GM23338 (cell line): ENCODE data around the gene OR5H15. TPM values are rescaled to one million over a fixed set of nuclear protein-coding genes. Genes with fewer than 3 reads are reported as not detected.
"Not testable (repeated sequence)": the region's sequence is repeated elsewhere in the genome, so short reads cannot be mapped to it uniquely, and the experiment has no call there.

Source experiments
- ATAC-seq: fragments of 200-7000 bp; cut with Tn5 transposase; 3 replicates; pipeline ENCODE4 v1.9.1; 2020
- DNase-seq: peaks from one replicate; pipeline ENCODE4 v3.0.0-alpha.2; 2015; ENCODE audit warnings: low spot score
- H2AFZ ChIP-seq: fragments of 200-600 bp; sonication (generic); 2 replicates; pipeline ENCODE4 v1.8.0; 2016; ENCODE audit warnings: antibody characterized with exemption, mild to moderate bottlenecking, moderate library complexity
- H3F3A ChIP-seq: fragments of 200-600 bp; sonication (generic); replicated peaks from 2 replicates; pipeline ENCODE4 v1.8.0; 2017; ENCODE audit warnings: antibody characterized with exemption, mixed run types, low read depth
- H3K27ac ChIP-seq: fragments of 200-600 bp; sonication (generic); 2 replicates; pipeline ENCODE4 v1.6.1; 2016; ENCODE audit warnings: low read depth
- H3K27me3 ChIP-seq: fragments of 200-600 bp; sonication (generic); 2 replicates; pipeline ENCODE4 v1.8.0; 2016; ENCODE audit warnings: mild to moderate bottlenecking, mixed run types, moderate library complexity; ENCODE audit not compliant: insufficient read depth
- H3K36me3 ChIP-seq: fragments of 200-600 bp; sonication (generic); 2 replicates; pipeline ENCODE4 v1.8.0; 2016; ENCODE audit warnings: mild to moderate bottlenecking; ENCODE audit not compliant: insufficient read depth
- H3K4me1 ChIP-seq: fragments of 200-600 bp; sonication (generic); 2 replicates; pipeline ENCODE4 v1.8.0; 2016; ENCODE audit warnings: mild to moderate bottlenecking, moderate library complexity; ENCODE audit not compliant: insufficient read depth
- H3K4me2 ChIP-seq: fragments of 200-600 bp; sonication (generic); 2 replicates; pipeline ENCODE4 v1.7.1; 2017; ENCODE audit warnings: mixed run types
- H3K4me3 ChIP-seq: fragments of 200-600 bp; sonication (generic); 2 replicates; pipeline ENCODE4 v1.6.1; 2016; ENCODE audit warnings: mixed run types
- H3K79me2 ChIP-seq: fragments of 200-600 bp; sonication (generic); replicated peaks from 2 replicates; pipeline ENCODE4 v1.8.0; 2017; ENCODE audit warnings: mild to moderate bottlenecking; ENCODE audit not compliant: insufficient read depth
- H3K9me2 ChIP-seq: fragments of 200-600 bp; sonication (generic); 2 replicates; pipeline ENCODE4 v1.8.0; 2017; ENCODE audit not compliant: insufficient read depth
- H4K20me1 ChIP-seq: fragments of 200-600 bp; sonication (generic); replicated peaks from 2 replicates; pipeline ENCODE4 v1.8.0; 2017; ENCODE audit warnings: mild to moderate bottlenecking; ENCODE audit not compliant: insufficient read depth
- H3K27ac Mint-ChIP-seq: 2 replicates; pipeline ENCODE4 v1.8.0; 2020; ENCODE audit warnings: inconsistent platforms, mild to moderate bottlenecking, moderate library complexity, mixed read lengths
- H3K27me3 Mint-ChIP-seq: 3 replicates; pipeline ENCODE4 v1.8.0; 2022; ENCODE audit warnings: low read depth, mild to moderate bottlenecking, moderate library complexity, mixed read lengths, inconsistent platforms; ENCODE audit not compliant: insufficient read depth, poor library complexity
- H3K36me3 Mint-ChIP-seq: 3 replicates; pipeline ENCODE4 v1.8.0; 2021; ENCODE audit warnings: low read depth, mild to moderate bottlenecking, inconsistent platforms, moderate library complexity, mixed read lengths
- H3K4me1 Mint-ChIP-seq: 3 replicates; pipeline ENCODE4 v1.8.0; 2020; ENCODE audit warnings: mild to moderate bottlenecking, inconsistent platforms, mixed read lengths
- H3K4me3 Mint-ChIP-seq: 3 replicates; pipeline ENCODE4 v1.8.0; 2021; ENCODE audit warnings: moderate library complexity, mild to moderate bottlenecking, inconsistent platforms, mixed read lengths
- H3K9me3 Mint-ChIP-seq: 3 replicates; pipeline ENCODE4 v1.8.0; 2020; ENCODE audit warnings: moderate library complexity, mild to moderate bottlenecking, inconsistent platforms, mixed read lengths
- CREB1 ChIP-seq: fragments of 250-450 bp; sonication (Bioruptor Pico); IDR thresholded peaks from 2 replicates; pipeline ENCODE4 v1.5.0; 2020; ENCODE audit warnings: low read depth, mild to moderate bottlenecking, moderate library complexity
- CTCF ChIP-seq, 2 experiments: fragments of 200-600 bp in 1 of 2; sonication (generic) in 1 of 2; conservative IDR thresholded peaks; 2 replicates each; pipeline versions ENCODE4 v1.5.1 to v1.6.1; 2016 to 2017; ENCODE audit warnings: antibody characterized with exemption in 2 of 2, low read depth in 2 of 2, mild to moderate bottlenecking in 2 of 2, moderate library complexity in 1 of 2
- ETS1 ChIP-seq: IDR thresholded peaks from 2 replicates; pipeline ENCODE4 v1.6.1; 2016; ENCODE audit warnings: antibody characterized with exemption
- NANOG ChIP-seq: IDR thresholded peaks from 2 replicates; pipeline ENCODE4 v1.6.1; 2016; ENCODE audit warnings: antibody characterized with exemption, borderline replicate concordance
- POLR2AphosphoS5 ChIP-seq: IDR thresholded peaks from 2 replicates; pipeline ENCODE4 v1.6.1; 2016; ENCODE audit warnings: antibody characterized with exemption, low read depth
- STAT1 ChIP-seq: IDR thresholded peaks from one replicate; pipeline ENCODE4 v1.6.1; 2016; ENCODE audit warnings: antibody characterized with exemption; ENCODE audit not compliant: unreplicated experiment
- ZNF114 ChIP-seq: fragments of 250-450 bp; sonication (Bioruptor Pico); IDR thresholded peaks from 2 replicates; pipeline ENCODE4 v1.5.0; 2020; ENCODE audit warnings: mild to moderate bottlenecking, moderate library complexity
- ZNF331 ChIP-seq: fragments of 250-450 bp; sonication (Bioruptor Pico); IDR thresholded peaks from 2 replicates; pipeline ENCODE4 v1.5.0; 2020; ENCODE audit warnings: low read depth, mild to moderate bottlenecking, moderate library complexity
- polyA plus RNA-seq: library from polyadenylated mRNA; unstranded; fragments of >200 nt; fragmentation: Nextera tagmentation; extraction: Ambion mirVana; gene quantifications from 2 replicates; pipeline ENCODE4 v1.2.1, GENCODE V29; 2016
- total RNA-seq: library from RNA; depleted of rRNA; stranded (reverse); fragments of >200 nt; shearing (Covaris generic); gene quantifications from 2 replicates; pipeline ENCODE4 v1.2.3, GENCODE V29; 2014

Gene OR5H15
- total and polyA plus RNA-seq, 2 experiments from 2014 or later, result not detected

GRCh38 chr3:98130421-98130820, 36.1 kb upstream of the OR5H15 start, which contains the start of gene OR5H1:
TSS of gene OR5H1 (plus strand) at chr3:98130721. CDS start at chr3:98132698, 1,977 bp downstream.
- TF ChIP-seq CTCF (conservative IDR thresholded peaks at IDR 0.05; ENCODE audit: low read depth in 2 of 2), result no peak
- no peak for TF ChIP-seq ETS1
- TF ChIP-seq CREB1, result no peak
- H3K79me2 ChIP-seq, result no peaks in the 10 kb centered on the region
- no peak within 1 kb of the TSS for H3K4me2 ChIP-seq
- no peaks in the 10 kb centered on the region for H4K20me1 ChIP-seq
- H3F3A ChIP-seq, result no peaks in the 10 kb centered on the region
- no peaks in the 10 kb centered on the region for H3K36me3 ChIP-seq
- no peak for DNase-seq
- H2AFZ ChIP-seq, result no peak within 1 kb of the TSS
- no peak within 1 kb of the TSS for H3K4me3 Mint-ChIP-seq
- no peaks in the 10 kb centered on the region; the same call in 2 of the 3 replicates for H3K9me3 Mint-ChIP-seq
- H3K27me3 ChIP-seq, result no peaks in the 10 kb centered on the region
- no peak within 1 kb of the TSS for H3K4me3 ChIP-seq
- H3K9me2 ChIP-seq, result no peaks in the 10 kb centered on the region
- H3K4me1 ChIP-seq, result no peaks in the 10 kb centered on the region
- no peaks in the 10 kb centered on the region for H3K27me3 Mint-ChIP-seq
- no peak within 1 kb of the TSS for H3K27ac Mint-ChIP-seq
- no peak for ATAC-seq
- no peak within 1 kb of the TSS for H3K27ac ChIP-seq
- no peaks in the 10 kb centered on the region for H3K36me3 Mint-ChIP-seq
- H3K4me1 Mint-ChIP-seq, result no peaks in the 10 kb centered on the region

- H3K36me3 ChIP-seq, result no peaks in the 10 kb centered on the region
- no peaks in the 10 kb centered on the region for H4K20me1 ChIP-seq
- no peak overlapping the region for H3K4me3 ChIP-seq
- H3K9me2 ChIP-seq, result no peaks in the 10 kb centered on the region
- Mint-ChIP-seq H3K9me3 (0 out of 3 replicates have a peak, but pooled peaks cover 2% of the 10 kb centered on the region), H3K36me3 (no peaks in the 10 kb centered on the region), H3K4me3 (no peak overlapping the region), H3K4me1 (peaks cover 9% of the 10 kb centered on the region; the same call in 2 of the 3 replicates), H3K27me3 (no peaks in the 10 kb centered on the region), H3K27ac (no peak overlapping the region)
- ATAC-seq, result no peak
- H3K27ac ChIP-seq, result no peak overlapping the region
- DNase-seq, result no peak
- H3K4me2 ChIP-seq, result no peak overlapping the region
- H3K4me1 ChIP-seq, result no peaks in the 10 kb centered on the region; the same call in 1 of the 2 replicates
- no peak overlapping the region for H2AFZ ChIP-seq
- H3F3A ChIP-seq, result no peaks in the 10 kb centered on the region
- H3K27me3 ChIP-seq, result no peaks in the 10 kb centered on the region
- no peak for TF ChIP-seq STAT1
- TF ChIP-seq NANOG, result no peak
- TF ChIP-seq ETS1, result no peak
- TF ChIP-seq ZNF114 (CRISPR knock-in tag), result no peak
- TF ChIP-seq ZNF331 (CRISPR knock-in tag), result no peak
- TF ChIP-seq POLR2AphosphoS5, result no peak
- TF ChIP-seq CTCF (conservative IDR thresholded peaks at IDR 0.05; ENCODE audit: low read depth in 2 of 2), result no peak
- no peak for TF ChIP-seq CREB1
- no peaks in the 10 kb centered on the region for H3K79me2 ChIP-seq
Observed at GRCh38 chr3:98136631-98137030, 29.9 kb upstream of the OR5H15 start.

GRCh38 chr3:98137826-98138557, 28.5 kb upstream of the OR5H15 start:
- not testable (repeated sequence) for H3K4me2 ChIP-seq, H3K79me2 ChIP-seq, H3K36me3 Mint-ChIP-seq, H3K4me1 ChIP-seq, H3K4me1 Mint-ChIP-seq, H3K27me3 Mint-ChIP-seq, H3K9me3 Mint-ChIP-seq, H2AFZ ChIP-seq, H3K9me2 ChIP-seq, H3K36me3 ChIP-seq, H3K27me3 ChIP-seq, H3K4me3 ChIP-seq, ATAC-seq, DNase-seq, H3K27ac ChIP-seq, H4K20me1 ChIP-seq, H3K4me3 Mint-ChIP-seq, H3F3A ChIP-seq, H3K27ac Mint-ChIP-seq
